NCI-H510A treated with DMSO at 0.1 percent for 48 hours (cell line): ENCODE data around the gene ZNF24.

Experiments used
- DNase-seq: peaks from one replicate; lab custom pipeline; 2025; lab: John Stamatoyannopoulos, UW

Gene ZNF24

DNA sequence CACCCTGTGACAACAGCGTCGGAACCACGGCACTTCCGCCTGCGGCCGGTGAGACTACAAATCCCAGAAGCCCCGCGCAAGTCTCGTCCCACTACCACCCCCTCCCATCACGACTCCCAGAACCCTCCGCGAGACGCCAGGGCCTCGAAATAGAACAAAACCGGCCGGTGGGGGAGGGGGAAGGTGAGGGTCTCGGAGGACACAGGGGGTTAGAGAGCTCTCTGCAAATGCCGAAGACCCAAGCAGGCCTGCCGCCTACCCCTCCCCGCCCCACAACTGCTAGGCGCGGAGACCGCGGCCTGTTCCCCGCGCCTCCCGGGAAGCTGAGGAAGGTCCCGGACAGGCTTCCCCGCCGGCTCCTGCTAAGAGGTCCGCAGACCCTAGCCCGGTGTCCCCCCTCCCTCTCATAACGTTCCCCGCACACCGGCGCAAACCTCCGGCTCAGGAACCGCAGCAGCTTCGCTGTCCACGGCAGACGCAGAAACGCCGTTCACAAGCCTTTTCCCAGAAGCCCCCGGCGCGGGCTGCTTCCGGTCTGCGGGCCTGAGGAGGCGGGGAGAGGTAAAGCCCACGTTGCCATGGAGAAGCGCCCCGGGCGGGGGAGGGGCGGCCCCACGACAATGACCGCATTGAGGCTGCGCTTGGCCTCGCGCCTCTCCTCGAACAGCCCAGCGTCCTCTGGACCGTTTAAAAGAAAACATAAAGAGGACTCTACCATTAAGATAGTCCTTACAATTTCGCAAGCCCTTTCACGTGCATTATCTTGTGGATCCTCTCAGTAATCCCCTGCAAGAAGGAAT lies at the start of gene ZNF24:
Gene ZNF24 (minus strand): TSS at position 485 of the 800 bp plus-strand sequence. CDS start 3,770 bp downstream, outside the sequence.
- peak; percentile 99 for DNase-seq

DNA sequence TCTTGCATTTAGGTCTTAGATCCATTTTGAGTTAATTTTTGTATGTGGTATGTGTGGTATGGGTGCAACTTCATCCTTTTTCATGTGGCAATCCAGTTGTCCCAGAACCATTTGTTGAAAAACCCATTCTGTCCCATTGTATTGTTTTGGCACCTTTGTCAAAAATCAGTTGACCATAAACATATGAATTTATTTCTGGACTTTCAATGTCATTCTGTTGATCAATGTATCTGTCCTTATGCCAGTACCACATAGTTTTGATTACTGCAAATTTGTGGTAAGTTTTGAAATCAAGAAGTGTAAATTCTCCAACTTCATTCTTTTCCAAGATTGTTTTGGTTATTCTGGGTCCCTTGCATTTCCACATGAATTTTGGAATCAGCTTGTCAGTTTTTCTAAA lies 49.5 kb upstream of the ZNF24 start:
- no peak for DNase-seq

DNA sequence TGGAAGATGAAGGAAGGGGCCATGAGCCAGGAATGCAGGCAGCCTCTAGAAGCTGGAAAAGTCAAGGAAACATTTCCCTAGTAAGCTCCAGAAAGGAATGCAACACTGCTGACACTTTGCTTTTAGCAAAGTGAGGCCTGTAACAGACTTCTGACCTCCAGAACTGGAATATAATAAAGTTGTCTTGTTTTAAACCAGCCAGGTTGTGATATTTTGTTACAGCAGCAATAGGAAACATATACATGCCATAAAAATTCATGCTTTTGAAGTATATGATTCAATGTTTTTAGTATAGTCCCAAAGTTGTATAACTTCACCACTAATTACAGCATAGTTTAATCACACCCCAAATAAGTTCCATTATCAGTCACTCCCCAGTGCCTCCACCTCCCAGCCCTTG lies 48.2 kb upstream of the ZNF24 start:
- no peak for DNase-seq

GRCh38 chr18:35390951-35391700 lies 46.9 kb upstream of the ZNF24 start:
- no peak for DNase-seq

GRCh38 chr18:35389095-35389618 lies 44.9 kb upstream of the ZNF24 start:
- peak; percentile 35 for DNase-seq

GRCh38 chr18:35387152-35387571 lies 42.9 kb upstream of the ZNF24 start:
- peak; percentile 99 for DNase-seq

- DNase-seq: peak; percentile 99
Measured at GRCh38 chr18:35386600-35387100, 42.4 kb upstream of the ZNF24 start.

GRCh38 chr18:35383136-35383535 lies 38.9 kb upstream of the ZNF24 start:
- DNase-seq: no peak

DNA sequence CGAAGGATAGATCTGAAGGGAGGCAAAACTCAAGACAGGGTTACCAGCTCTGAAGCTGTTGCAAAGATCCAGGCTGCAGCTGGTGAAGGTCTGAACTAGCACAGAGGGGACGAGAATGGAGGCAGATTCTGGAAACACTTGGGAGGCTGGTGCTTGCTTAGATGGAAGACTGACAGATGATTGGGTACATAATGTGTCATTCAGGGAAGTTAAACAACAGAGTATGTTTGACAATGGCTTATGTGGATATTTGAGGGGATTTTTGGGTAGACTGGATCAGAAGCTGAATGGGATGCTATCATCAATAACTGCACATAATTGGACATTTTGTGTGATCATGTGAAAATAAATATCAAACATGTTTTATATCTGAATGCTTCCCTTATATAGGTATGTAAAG lies 35.2 kb upstream of the ZNF24 start:
- DNase-seq: no peak

GRCh38 chr18:35378574-35378896 lies 34.3 kb upstream of the ZNF24 start:
- no peak for DNase-seq

DNA sequence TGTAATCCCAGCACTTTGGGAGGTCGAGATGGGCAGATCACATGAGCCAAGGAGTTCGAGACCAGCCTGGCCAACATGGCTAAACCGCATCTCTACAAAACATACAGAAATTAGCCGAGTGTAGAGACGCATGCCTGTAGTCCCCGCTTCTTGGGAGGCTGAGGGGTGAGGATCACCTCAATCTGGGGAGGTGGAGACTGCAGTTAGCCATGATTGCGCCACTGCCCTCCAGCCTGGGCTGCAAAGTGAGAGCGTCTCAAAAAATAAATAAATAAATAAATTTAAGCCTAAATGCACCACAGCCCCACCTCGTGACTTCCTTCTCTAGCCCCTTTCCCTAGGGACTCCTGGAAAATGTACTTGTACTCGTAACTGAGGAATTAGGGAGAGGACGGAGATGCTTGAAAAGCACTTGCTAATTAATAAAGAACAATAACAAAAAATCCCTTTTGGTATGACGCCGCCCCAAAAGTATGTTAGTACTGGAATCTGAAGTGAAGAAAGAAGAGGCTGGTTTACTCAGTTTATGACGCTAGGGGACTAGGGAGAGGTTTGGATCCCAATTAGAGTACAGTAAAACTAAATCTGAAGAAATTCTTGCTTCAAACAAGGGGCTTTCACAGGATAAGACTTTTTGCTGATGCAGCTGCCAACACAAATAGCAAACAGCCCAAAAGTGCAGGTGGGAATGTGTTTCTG lies 33.8 kb upstream of the ZNF24 start:
- no peak for DNase-seq

DNA sequence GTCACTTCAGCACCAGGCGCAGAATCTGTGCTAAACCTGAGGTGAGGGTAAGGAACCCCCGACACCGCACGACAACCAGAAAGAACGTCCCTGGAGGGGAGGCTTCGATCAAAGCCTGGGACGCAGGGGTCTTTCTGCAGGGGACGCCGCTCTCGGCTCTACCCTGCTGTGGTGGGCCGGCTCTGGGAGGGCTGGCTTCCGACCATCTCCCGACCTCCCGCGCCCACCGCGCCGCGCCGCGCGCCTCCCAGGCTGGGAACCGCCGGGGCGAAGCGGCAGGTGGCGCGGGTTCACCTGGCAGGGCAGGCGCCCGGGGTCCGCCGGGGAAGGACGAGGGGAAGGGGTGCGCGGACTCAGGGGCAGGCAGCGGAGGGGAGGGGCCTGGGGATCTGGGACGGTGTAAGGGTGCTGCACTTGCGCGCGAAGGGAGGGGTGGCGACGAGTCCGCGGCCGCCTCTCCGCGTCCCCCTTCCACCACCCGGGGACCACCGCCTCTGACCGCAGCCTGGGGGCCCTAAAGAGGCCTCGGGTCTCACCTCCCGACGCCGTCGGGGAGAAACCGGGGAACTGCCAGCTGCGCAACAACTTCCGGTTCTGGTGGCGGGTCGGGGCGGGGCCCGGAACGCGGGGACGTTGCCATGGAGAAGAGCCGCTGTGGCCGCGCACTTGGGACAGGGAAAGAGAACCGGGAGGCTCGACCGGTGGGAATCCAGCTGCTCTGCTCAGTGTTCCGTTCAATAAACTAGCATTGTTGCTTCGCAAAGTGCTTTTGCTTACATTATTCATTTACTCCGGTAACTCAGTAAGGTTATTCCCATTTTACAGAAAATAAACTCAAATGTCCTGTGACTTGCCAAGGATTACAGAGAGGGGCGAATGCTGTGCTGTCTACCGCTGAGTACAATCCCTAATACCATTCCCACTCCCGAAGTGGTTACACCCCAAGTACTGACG lies 32.8 kb upstream of the ZNF24 start, which contains the start of gene ZNF396:
Gene ZNF396 (minus strand): TSS at position 596 of the 954 bp plus-strand sequence. CDS start 3,045 bp downstream, outside the sequence.
- DNase-seq: peak; percentile 89

- DNase-seq: peak; percentile 57
Measured at GRCh38 chr18:35376393-35376741, 32.1 kb upstream of the ZNF24 start.

DNA sequence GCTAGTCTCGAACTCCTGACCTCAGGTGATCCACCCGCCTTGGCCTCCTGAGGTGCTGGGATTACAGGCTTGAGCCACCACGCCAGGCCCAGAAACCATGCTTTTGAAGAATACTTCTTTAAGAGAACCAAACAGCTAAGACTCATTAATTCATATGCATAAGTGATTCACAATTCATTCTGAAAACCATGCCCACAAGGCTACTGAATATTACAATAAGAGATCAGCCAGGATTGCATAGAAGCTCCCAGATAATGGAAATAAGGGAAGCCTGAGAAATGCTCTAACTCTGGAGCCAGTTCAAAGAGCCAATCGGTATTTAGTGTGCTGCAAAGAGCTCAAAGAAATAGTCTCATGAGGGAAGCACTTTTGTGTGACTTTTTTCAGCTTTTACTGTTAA lies 30.5 kb upstream of the ZNF24 start:
- no peak for DNase-seq

DNA sequence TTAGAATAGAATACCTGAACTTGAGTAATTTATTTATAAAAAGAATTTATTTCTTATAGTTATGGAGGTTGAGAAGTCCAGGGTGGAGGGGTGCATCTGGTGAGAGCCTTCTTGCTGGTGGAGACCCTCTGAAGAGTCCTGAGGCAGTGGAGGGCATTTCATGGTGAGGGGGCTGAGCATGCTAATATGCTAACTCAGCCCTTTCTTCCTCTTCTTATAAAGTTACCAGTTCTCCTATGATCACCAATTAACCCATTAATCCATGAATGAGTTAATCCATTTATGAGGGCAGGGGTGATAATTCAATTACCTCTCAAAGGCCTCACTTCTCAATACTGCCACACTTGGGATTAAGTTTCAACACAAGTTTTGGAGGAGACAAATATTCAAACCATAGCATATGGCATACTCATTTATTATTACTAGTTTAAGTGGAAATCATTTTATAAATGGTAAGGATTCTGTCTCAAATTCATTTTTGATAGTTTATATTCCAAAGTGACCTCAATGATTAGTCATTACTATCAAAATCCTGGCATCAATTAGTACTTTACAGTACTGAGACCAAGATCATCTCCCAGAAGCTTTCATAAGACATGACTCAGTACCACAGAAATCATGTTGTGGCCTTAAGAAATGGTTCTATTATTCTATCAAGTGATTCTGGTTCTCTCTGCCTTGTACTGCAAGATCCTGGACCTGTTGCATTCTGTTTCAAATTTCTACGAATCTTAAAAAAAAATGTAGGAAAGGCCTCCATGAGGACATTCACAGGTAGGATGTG lies 27.4 kb upstream of the ZNF24 start:
- no peak for DNase-seq

DNA sequence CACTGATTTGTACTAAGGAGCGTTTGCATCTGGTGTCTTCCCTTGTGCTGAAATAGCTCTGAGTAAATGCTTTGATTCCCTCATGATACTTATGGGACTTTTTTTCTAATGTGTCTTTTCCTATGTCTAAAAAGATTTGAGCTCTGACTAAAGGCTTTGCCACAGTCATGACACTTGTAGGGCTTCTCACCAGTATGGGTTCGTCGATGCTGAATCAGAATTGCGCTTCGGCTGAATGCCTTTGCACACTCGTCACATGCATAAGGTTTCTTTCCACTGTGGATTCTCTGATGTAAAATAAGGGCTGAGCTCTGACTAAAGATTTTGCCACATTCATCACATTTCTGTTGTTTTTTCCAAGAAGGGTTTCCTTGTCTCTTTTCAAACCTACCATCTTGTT lies 24.9 kb upstream of the ZNF24 start:
- DNase-seq: no peak

DNA sequence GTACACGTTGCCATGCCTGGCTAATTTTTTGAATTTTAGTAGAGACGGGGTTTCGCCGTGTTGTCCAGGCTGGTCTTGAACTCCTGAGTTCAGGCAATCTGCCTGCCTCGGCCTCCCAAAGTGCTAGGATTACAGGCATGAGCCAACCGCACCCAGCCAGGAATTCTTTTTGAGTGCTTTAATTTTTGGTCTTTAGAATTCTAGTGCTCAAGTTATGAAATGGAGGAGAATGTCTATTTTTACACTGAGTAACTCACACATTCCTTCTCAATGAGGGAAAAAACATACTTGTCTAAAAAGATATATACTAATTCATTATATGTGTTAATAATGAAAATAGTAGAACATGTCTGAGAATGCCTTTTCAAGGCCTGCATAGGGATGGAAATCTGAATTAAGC lies 24.4 kb upstream of the ZNF24 start:
- DNase-seq: no peak

GRCh38 chr18:35362531-35362930 lies 18.3 kb upstream of the ZNF24 start:
- no peak for DNase-seq

GRCh38 chr18:35361570-35362321 lies 17.5 kb upstream of the ZNF24 start:
- no peak for DNase-seq
